Breast epithelium (tissue), 4 donors: Measurements from ENCODE around the gene SLC25A33. TPM values are rescaled to one million over a fixed set of nuclear protein-coding genes. Genes with fewer than 3 reads are reported as not detected.

Source experiments
- DNase-seq, 2 donors: peaks; one replicate each; pipeline ENCODE4 v3.0.0-alpha.2; 2019; ENCODE audit warnings: low spot score in 2 of 2
- H3K27ac ChIP-seq, 2 donors: fragments of 200-600 bp; sonication (generic) in 1 of 2; one replicate each; pipeline ENCODE4 v1.5.1; 2016 to 2019; ENCODE audit warnings: mild to moderate bottlenecking in 1 of 2
- H3K27me3 ChIP-seq, 2 donors: fragments of 200-600 bp; sonication (generic) in 1 of 2; one replicate each; pipeline versions ENCODE4 v1.5.1 to v1.6.0; 2017 to 2019; ENCODE audit warnings: control low read depth in 1 of 2, mild to moderate bottlenecking in 1 of 2
- H3K36me3 ChIP-seq: fragments of 200-600 bp; one replicate; pipeline ENCODE4 v1.5.1; 2019
- H3K4me1 ChIP-seq, 2 donors: fragments of 200-600 bp; sonication (generic); one replicate each; pipeline ENCODE4 v1.5.1; 2016 to 2019; ENCODE audit warnings: control low read depth in 1 of 2
- H3K4me3 ChIP-seq, 3 donors: fragments of 200-600 bp; sonication (generic); 1 replicate in 2 of 3; 2 replicates in 1 of 3; pipeline ENCODE4 v1.5.1; 2016 to 2019; ENCODE audit warnings: mild to moderate bottlenecking in 3 of 3, moderate library complexity in 2 of 3
- H3K9me3 ChIP-seq, 2 donors: fragments of 200-600 bp; sonication (generic) in 1 of 2; one replicate each; pipeline ENCODE4 v1.5.1; 2016 to 2019; ENCODE audit warnings: control low read depth in 1 of 2
- CTCF ChIP-seq, 3 donors: fragments of 450-650 bp; IDR thresholded peaks; one replicate each; pipeline ENCODE4 v1.5.1; 2016 to 2017; ENCODE audit warnings: antibody characterized with exemption in 3 of 3, mild to moderate bottlenecking in 3 of 3, moderate library complexity in 3 of 3
- POLR2A ChIP-seq: fragments of 450-650 bp; IDR thresholded peaks from one replicate; pipeline ENCODE4 v1.6.1; 2016; ENCODE audit warnings: antibody characterized with exemption, mild to moderate bottlenecking, moderate library complexity
- POLR2AphosphoS5 ChIP-seq, 3 donors: sonication (generic); formaldehyde crosslinking; IDR thresholded peaks; one replicate each; pipeline ENCODE4 v1.6.1; 2017; ENCODE audit warnings: antibody characterized with exemption in 3 of 3
- intact Hi-C: fragments of 100-400 bp; cut with DNase I; formaldehyde crosslinking; loops from one replicate; pipeline ENCODE4 v1.15.1; 2023; ENCODE audit warnings: low total_unique reads
- total RNA-seq, 3 donors: library from RNA; depleted of rRNA; stranded (reverse); fragments of >200 nt; gene quantifications; one replicate each; pipeline ENCODE4 v1.1.0, GENCODE V29; 2016

SLC25A33 gene
- 10 to 100 TPM in 2 of 3 donors, 1 to 10 TPM in 1; 8.8 to 17.6 (median 10.7) TPM for total RNA-seq

- Histone ChIP-seq H3K27me3 (no peaks in the 10 kb centered on the region), H3K9me3 (no peaks in the 10 kb centered on the region), H3K4me3 (peak within 1 kb of the TSS; percentile 65 to 76 (median 74)), H3K4me1 (peaks cover 0 to 11% of the 10 kb centered on the region in 2 donors), H3K36me3 (no peaks in the 10 kb centered on the region), H3K27ac (peak within 1 kb of the TSS; percentile 92 to 97)
- TF ChIP-seq POLR2AphosphoS5 (IDR thresholded peaks at IDR 0.05) (peak; percentile 26 to 68 (median 28)), POLR2A (peak; percentile 12), CTCF (IDR thresholded peaks at IDR 0.05) (peak in 1 of 3 donors; percentile 22)
- intact Hi-C loops: no loop called here
- peak; percentile 94 to 99 for DNase-seq
These were observed at the start of gene SLC25A33 for GRCh38 chr1:9539165-9539828. Gene SLC25A33, plus strand, starts transcription at chr1:9539465. Its CDS starts 227 bp downstream, at chr1:9539692.

- Histone ChIP-seq H3K27ac (no peak overlapping the region), H3K36me3 (no peaks in the 10 kb centered on the region), H3K4me1 (peaks cover 0 to 3% of the 10 kb centered on the region in 2 donors), H3K27me3 (no peaks in the 10 kb centered on the region), H3K4me3 (no peak overlapping the region), H3K9me3 (no peaks in the 10 kb centered on the region)
- intact Hi-C loops: loop anchor here (10.0 kb wide), 2 partner anchors 84 to 206 kb away; no protein-coding TSS in a partner anchor
- DNase-seq: peak; percentile 82 to 93
- peak; percentile 39 to 64 (median 61) for TF ChIP-seq POLR2AphosphoS5 (IDR thresholded peaks at IDR 0.05)
- peak; percentile 82 to 94 (median 94) for TF ChIP-seq CTCF (IDR thresholded peaks at IDR 0.05)
- TF ChIP-seq POLR2A: no peak
These were observed 48.5 kb upstream of the SLC25A33 start for GRCh38 chr1:9490605-9491339.

- Histone ChIP-seq H3K4me1 (peaks cover 0 to 3% of the 10 kb centered on the region in 2 donors), H3K9me3 (no peaks in the 10 kb centered on the region), H3K27ac (no peak overlapping the region), H3K4me3 (no peak overlapping the region), H3K36me3 (no peaks in the 10 kb centered on the region), H3K27me3 (no peaks in the 10 kb centered on the region)
- intact Hi-C loops: loop anchor here (10.0 kb wide), 2 partner anchors 81 to 209 kb away; no protein-coding TSS in a partner anchor
- DNase-seq: no peak
- TF ChIP-seq CTCF (IDR thresholded peaks at IDR 0.05) (no peak), POLR2A (no peak), POLR2AphosphoS5 (IDR thresholded peaks at IDR 0.05) (no peak)
These were observed 45.9 kb upstream of the SLC25A33 start for GRCh38 chr1:9493326-9493725.

- TF ChIP-seq POLR2AphosphoS5 (IDR thresholded peaks at IDR 0.05): peak in 2 of 3 donors; percentile 29 to 41
- TF ChIP-seq POLR2A: no peak
- TF ChIP-seq CTCF (IDR thresholded peaks at IDR 0.05): peak; percentile 92 to 97 (median 94)
- intact Hi-C loops: loop anchor here (5.0 to 10.0 kb wide), 3 partner anchors 80 to 482 kb away; no protein-coding TSS in a partner anchor
- Histone ChIP-seq H3K27me3 (no peaks in the 10 kb centered on the region), H3K4me1 (peaks cover 0 to 3% of the 10 kb centered on the region in 2 donors), H3K9me3 (no peaks in the 10 kb centered on the region), H3K27ac (no peak overlapping the region), H3K36me3 (no peaks in the 10 kb centered on the region), H3K4me3 (peak overlapping the region in 2 of 3 donors; percentile 33 to 56)
- peak in 1 of 2 donors; percentile 61 for DNase-seq
These were observed 44.1 kb upstream of the SLC25A33 start for GRCh38 chr1:9494936-9495758.
